K562 (cell line): Measurements from ENCODE around the gene CREG1.

ENCODE experiments used
- ARNT ChIP-seq, 2 experiments: fragments of 450-650 bp; IDR thresholded peaks; 2 replicates each; pipeline ENCODE4 v1.6.1; 2016; ENCODE audit warnings: mild to moderate bottlenecking in 1 of 2
- HBP1 ChIP-seq: fragments of 450-650 bp; formaldehyde crosslinking; IDR thresholded peaks from 2 replicates; pipeline ENCODE4 v1.4.0; 2022; ENCODE audit warnings: missing genetic modification characterization

GRCh38 chr1:167491586-167492461, 61.7 kb downstream of the CREG1 start:
- TF ChIP-seq ARNT (IDR thresholded peaks at IDR 0.05) (no peak), HBP1 (no peak)
